ENCODE results near the gene ENTREP1. TPM values are rescaled to one million over a fixed set of nuclear protein-coding genes. Genes with fewer than 3 reads are reported as not detected.

ENTREP1 gene
- polyA plus RNA-seq (2013, experiment 1 of 4), result 0.50 TPM
- 0.60 TPM for polyA plus RNA-seq (2013, experiment 2 of 4)
- 0.37 TPM for polyA plus RNA-seq (2013, experiment 3 of 4)
- polyA plus RNA-seq (2013, experiment 4 of 4), result 0.41 TPM

- Histone ChIP-seq H3K36me3 (ENCODE audit: control insufficient read depth, insufficient read depth, low read length) (no peaks in the 10 kb centered on the region), H3K9me3 (ENCODE audit: control insufficient read depth, low read length) (no peaks in the 10 kb centered on the region), H3K4me3 (ENCODE audit: insufficient read depth, low read depth, low read length) (peak within 1 kb of the TSS; percentile 49), H3K27me3 (ENCODE audit: control insufficient read depth, insufficient read depth, low read length, poor library complexity, severe bottlenecking) (peaks cover 59% of the 10 kb centered on the region), H3K27ac (ENCODE audit: insufficient read depth, low read depth, low read length, poor library complexity, severe bottlenecking) (no peak within 1 kb of the TSS), H3K4me1 (ENCODE audit: control insufficient read depth, insufficient read depth, low read length) (peaks cover 4% of the 10 kb centered on the region)
- WGBS, 2 experiments, result 0% methylated on average over 81 of the region's 81 CpGs
Measured at GRCh38 chr9:69324549-69325401, at the start of gene ENTREP1. Gene ENTREP1 (plus strand): TSS chr9:69325215. CDS start chr9:69325310, 95 bp downstream.

GRCh38 chr9:69276775-69277174 lies 48.2 kb upstream of the ENTREP1 start:
- no peak overlapping the region for H3K4me3 ChIP-seq (ENCODE audit: insufficient read depth, low read depth, low read length)
- no peak overlapping the region for H3K27ac ChIP-seq (ENCODE audit: insufficient read depth, low read depth, low read length, poor library complexity, severe bottlenecking)
- WGBS, 2 experiments, result 82 to 86% methylated on average over 5 of the region's 5 CpGs

GRCh38 chr9:69279084-69279731 lies 45.8 kb upstream of the ENTREP1 start:
- no peak overlapping the region for H3K4me3 ChIP-seq (ENCODE audit: insufficient read depth, low read depth, low read length)
- 91 to 93% methylated on average over 5 of the region's 5 CpGs for WGBS, 2 experiments
- H3K4me1 ChIP-seq (ENCODE audit: control insufficient read depth, insufficient read depth, low read length), result no peaks in the 10 kb centered on the region
- no peaks in the 10 kb centered on the region for H3K27me3 ChIP-seq (ENCODE audit: control insufficient read depth, insufficient read depth, low read length, poor library complexity, severe bottlenecking)
- H3K9me3 ChIP-seq (ENCODE audit: control insufficient read depth, low read length), result no peaks in the 10 kb centered on the region
- H3K36me3 ChIP-seq (ENCODE audit: control insufficient read depth, insufficient read depth, low read length), result no peaks in the 10 kb centered on the region
- no peak overlapping the region for H3K27ac ChIP-seq (ENCODE audit: insufficient read depth, low read depth, low read length, poor library complexity, severe bottlenecking)

More at GRCh38 chr9:69276775-69277174, 48.2 kb upstream of the ENTREP1 start:
- Histone ChIP-seq H3K9me3 (ENCODE audit: control insufficient read depth, low read length) (no peaks in the 10 kb centered on the region), H3K4me1 (ENCODE audit: control insufficient read depth, insufficient read depth, low read length) (no peaks in the 10 kb centered on the region), H3K27me3 (ENCODE audit: control insufficient read depth, insufficient read depth, low read length, poor library complexity, severe bottlenecking) (no peaks in the 10 kb centered on the region), H3K36me3 (ENCODE audit: control insufficient read depth, insufficient read depth, low read length) (no peaks in the 10 kb centered on the region)

- 83 to 95% methylated on average over 1 of the region's 3 CpGs for WGBS, 2 experiments
- no peaks in the 10 kb centered on the region for H3K36me3 ChIP-seq (ENCODE audit: control insufficient read depth, insufficient read depth, low read length)
- H3K4me3 ChIP-seq (ENCODE audit: insufficient read depth, low read depth, low read length), result no peak overlapping the region
- H3K27ac ChIP-seq (ENCODE audit: insufficient read depth, low read depth, low read length, poor library complexity, severe bottlenecking), result no peak overlapping the region
- no peaks in the 10 kb centered on the region for H3K27me3 ChIP-seq (ENCODE audit: control insufficient read depth, insufficient read depth, low read length, poor library complexity, severe bottlenecking)
- H3K9me3 ChIP-seq (ENCODE audit: control insufficient read depth, low read length), result no peaks in the 10 kb centered on the region
- H3K4me1 ChIP-seq (ENCODE audit: control insufficient read depth, insufficient read depth, low read length), result no peaks in the 10 kb centered on the region
Measured at GRCh38 chr9:69279733-69280132, 45.3 kb upstream of the ENTREP1 start.

GRCh38 chr9:69283003-69283402 lies 42.0 kb upstream of the ENTREP1 start:
- Histone ChIP-seq H3K27me3 (ENCODE audit: control insufficient read depth, insufficient read depth, low read length, poor library complexity, severe bottlenecking) (no peaks in the 10 kb centered on the region), H3K9me3 (ENCODE audit: control insufficient read depth, low read length) (no peaks in the 10 kb centered on the region), H3K4me3 (ENCODE audit: insufficient read depth, low read depth, low read length) (no peak overlapping the region), H3K4me1 (ENCODE audit: control insufficient read depth, insufficient read depth, low read length) (no peaks in the 10 kb centered on the region), H3K27ac (ENCODE audit: insufficient read depth, low read depth, low read length, poor library complexity, severe bottlenecking) (no peak overlapping the region), H3K36me3 (ENCODE audit: control insufficient read depth, insufficient read depth, low read length) (no peaks in the 10 kb centered on the region)
- 0 to 1% methylated on average over 2 of the region's 2 CpGs for WGBS, 2 experiments

- H3K4me1 ChIP-seq (ENCODE audit: control insufficient read depth, insufficient read depth, low read length), result peaks cover 3% of the 10 kb centered on the region
- H3K4me3 ChIP-seq (ENCODE audit: insufficient read depth, low read depth, low read length), result no peak overlapping the region
Measured at GRCh38 chr9:69292078-69292477, 32.9 kb upstream of the ENTREP1 start.

GRCh38 chr9:69293156-69293555 lies 31.9 kb upstream of the ENTREP1 start:
- peaks cover 3% of the 10 kb centered on the region for H3K4me1 ChIP-seq (ENCODE audit: control insufficient read depth, insufficient read depth, low read length)
- H3K9me3 ChIP-seq (ENCODE audit: control insufficient read depth, low read length), result no peaks in the 10 kb centered on the region
- H3K27me3 ChIP-seq (ENCODE audit: control insufficient read depth, insufficient read depth, low read length, poor library complexity, severe bottlenecking), result no peaks in the 10 kb centered on the region
- H3K36me3 ChIP-seq (ENCODE audit: control insufficient read depth, insufficient read depth, low read length), result no peaks in the 10 kb centered on the region
- 90% methylated on average over 1 of the region's 1 CpG; no CpG with 5 or more reads in 1 of the 2 experiments for WGBS, 2 experiments
- H3K4me3 ChIP-seq (ENCODE audit: insufficient read depth, low read depth, low read length), result no peak overlapping the region
- H3K27ac ChIP-seq (ENCODE audit: insufficient read depth, low read depth, low read length, poor library complexity, severe bottlenecking), result no peak overlapping the region

More at GRCh38 chr9:69292078-69292477, 32.9 kb upstream of the ENTREP1 start:
- no peaks in the 10 kb centered on the region for H3K27me3 ChIP-seq (ENCODE audit: control insufficient read depth, insufficient read depth, low read length, poor library complexity, severe bottlenecking)
- no peaks in the 10 kb centered on the region for H3K36me3 ChIP-seq (ENCODE audit: control insufficient read depth, insufficient read depth, low read length)
- no peak overlapping the region for H3K27ac ChIP-seq (ENCODE audit: insufficient read depth, low read depth, low read length, poor library complexity, severe bottlenecking)
- H3K9me3 ChIP-seq (ENCODE audit: control insufficient read depth, low read length), result no peaks in the 10 kb centered on the region
- WGBS, 2 experiments, result 94 to 99% methylated on average over 3 of the region's 3 CpGs

GRCh38 chr9:69295872-69296552 lies 29.0 kb upstream of the ENTREP1 start:
- Histone ChIP-seq H3K36me3 (ENCODE audit: control insufficient read depth, insufficient read depth, low read length) (no peaks in the 10 kb centered on the region), H3K4me3 (ENCODE audit: insufficient read depth, low read depth, low read length) (no peak overlapping the region), H3K27me3 (ENCODE audit: control insufficient read depth, insufficient read depth, low read length, poor library complexity, severe bottlenecking) (no peaks in the 10 kb centered on the region), H3K27ac (ENCODE audit: insufficient read depth, low read depth, low read length, poor library complexity, severe bottlenecking) (no peak overlapping the region), H3K9me3 (ENCODE audit: control insufficient read depth, low read length) (no peaks in the 10 kb centered on the region), H3K4me1 (ENCODE audit: control insufficient read depth, insufficient read depth, low read length) (peaks cover 3% of the 10 kb centered on the region)
- 90 to 92% methylated on average over 9 of the region's 9 CpGs for WGBS, 2 experiments

- 93 to 94% methylated on average over 11 of the region's 11 CpGs for WGBS, 2 experiments
- no peaks in the 10 kb centered on the region for H3K27me3 ChIP-seq (ENCODE audit: control insufficient read depth, insufficient read depth, low read length, poor library complexity, severe bottlenecking)
- H3K9me3 ChIP-seq (ENCODE audit: control insufficient read depth, low read length), result no peaks in the 10 kb centered on the region
- H3K4me1 ChIP-seq (ENCODE audit: control insufficient read depth, insufficient read depth, low read length), result peaks cover 3% of the 10 kb centered on the region
- no peak overlapping the region for H3K4me3 ChIP-seq (ENCODE audit: insufficient read depth, low read depth, low read length)
- no peak overlapping the region for H3K27ac ChIP-seq (ENCODE audit: insufficient read depth, low read depth, low read length, poor library complexity, severe bottlenecking)
- H3K36me3 ChIP-seq (ENCODE audit: control insufficient read depth, insufficient read depth, low read length), result no peaks in the 10 kb centered on the region
Measured at GRCh38 chr9:69297300-69297980, 27.6 kb upstream of the ENTREP1 start.

All from ectodermal cell (in vitro differentiated cells).